Measurements from ENCODE around the gene EID2B. TPM values are rescaled to one million over a fixed set of nuclear protein-coding genes. Genes with fewer than 3 reads are reported as not detected.

The EID2B gene
- total and polyA plus RNA-seq, 9 of the 15 experiments (the other 6 are each of a cell fraction or from before 2014, with no cell fraction given), result 2.8 to 8.8 (median 4.8) TPM

DNA sequence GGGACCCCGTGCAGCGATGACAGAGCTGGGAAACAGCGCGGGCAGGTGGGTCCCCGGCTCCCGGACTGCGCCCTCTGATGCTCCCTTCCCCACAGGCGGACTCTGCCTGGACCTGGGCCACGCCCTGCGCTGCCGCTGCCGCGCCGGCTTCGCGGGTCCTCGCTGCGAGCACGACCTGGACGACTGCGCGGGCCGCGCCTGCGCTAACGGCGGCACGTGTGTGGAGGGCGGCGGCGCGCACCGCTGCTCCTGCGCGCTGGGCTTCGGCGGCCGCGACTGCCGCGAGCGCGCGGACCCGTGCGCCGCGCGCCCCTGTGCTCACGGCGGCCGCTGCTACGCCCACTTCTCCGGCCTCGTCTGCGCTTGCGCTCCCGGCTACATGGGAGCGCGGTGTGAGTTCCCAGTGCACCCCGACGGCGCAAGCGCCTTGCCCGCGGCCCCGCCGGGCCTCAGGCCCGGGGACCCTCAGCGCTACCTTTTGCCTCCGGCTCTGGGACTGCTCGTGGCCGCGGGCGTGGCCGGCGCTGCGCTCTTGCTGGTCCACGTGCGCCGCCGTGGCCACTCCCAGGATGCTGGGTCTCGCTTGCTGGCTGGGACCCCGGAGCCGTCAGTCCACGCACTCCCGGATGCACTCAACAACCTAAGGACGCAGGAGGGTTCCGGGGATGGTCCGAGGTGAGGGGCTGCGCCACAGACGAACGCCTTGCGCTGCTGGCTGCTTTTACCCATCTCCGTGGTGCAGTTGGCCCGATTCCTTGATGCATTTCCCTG lies 25.5 kb downstream of the EID2B start (continued):
- TF ChIP-seq, protein P1, sequence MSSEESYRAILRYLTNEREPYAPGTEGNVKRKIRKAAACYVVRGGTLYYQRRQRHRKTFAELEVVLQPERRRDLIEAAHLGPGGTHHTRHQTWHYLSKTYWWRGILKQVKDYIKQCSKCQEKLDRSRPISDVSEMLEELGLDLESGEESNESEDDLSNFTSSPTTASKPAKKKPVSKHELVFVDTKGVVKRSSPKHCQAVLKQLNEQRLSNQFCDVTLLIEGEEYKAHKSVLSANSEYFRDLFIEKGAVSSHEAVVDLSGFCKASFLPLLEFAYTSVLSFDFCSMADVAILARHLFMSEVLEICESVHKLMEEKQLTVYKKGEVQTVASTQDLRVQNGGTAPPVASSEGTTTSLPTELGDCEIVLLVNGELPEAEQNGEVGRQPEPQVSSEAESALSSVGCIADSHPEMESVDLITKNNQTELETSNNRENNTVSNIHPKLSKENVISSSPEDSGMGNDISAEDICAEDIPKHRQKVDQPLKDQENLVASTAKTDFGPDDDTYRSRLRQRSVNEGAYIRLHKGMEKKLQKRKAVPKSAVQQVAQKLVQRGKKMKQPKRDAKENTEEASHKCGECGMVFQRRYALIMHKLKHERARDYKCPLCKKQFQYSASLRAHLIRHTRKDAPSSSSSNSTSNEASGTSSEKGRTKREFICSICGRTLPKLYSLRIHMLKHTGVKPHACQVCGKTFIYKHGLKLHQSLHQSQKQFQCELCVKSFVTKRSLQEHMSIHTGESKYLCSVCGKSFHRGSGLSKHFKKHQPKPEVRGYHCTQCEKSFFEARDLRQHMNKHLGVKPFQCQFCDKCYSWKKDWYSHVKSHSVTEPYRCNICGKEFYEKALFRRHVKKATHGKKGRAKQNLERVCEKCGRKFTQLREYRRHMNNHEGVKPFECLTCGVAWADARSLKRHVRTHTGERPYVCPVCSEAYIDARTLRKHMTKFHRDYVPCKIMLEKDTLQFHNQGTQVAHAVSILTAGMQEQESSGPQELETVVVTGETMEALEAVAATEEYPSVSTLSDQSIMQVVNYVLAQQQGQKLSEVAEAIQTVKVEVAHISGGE (CRISPR knock-in tag; IDR thresholded peaks at IDR 0.05), result peak in 1 of 3 experiments; percentile 73; a peak in 2 of 6 replicates
- no peak for TF ChIP-seq SAFB2 (IDR thresholded peaks at IDR 0.05; ENCODE audit: borderline replicate concordance, low read depth, low read length, severe bottlenecking)
- no peak for TF ChIP-seq U2AF2 (optimal IDR thresholded peaks at IDR 0.05; ENCODE audit: low read depth, low read length)
- TF ChIP-seq XRCC5 (IDR thresholded peaks at IDR 0.05; ENCODE audit: low read depth, low read length), result no peak
- no peak for TF ChIP-seq JUNB (CRISPR knock-in tag; conservative IDR thresholded peaks at IDR 0.05)
- TF ChIP-seq GMEB1 (CRISPR knock-in tag; IDR thresholded peaks at IDR 0.05), result peak; percentile 37; the same call in 1 of the 2 replicates
- peak; percentile 81; the same call in 1 of the 2 replicates for TF ChIP-seq ZNF431 (CRISPR knock-in tag; IDR thresholded peaks at IDR 0.05)
- TF ChIP-seq RREB1 (CRISPR knock-in tag; IDR thresholded peaks at IDR 0.05), result no peak
- TF ChIP-seq BRCA1 (IDR thresholded peaks at IDR 0.05), result no peak
- TF ChIP-seq BRCA1 (CRISPR knock-in tag; IDR thresholded peaks at IDR 0.05), result no peak
